GM18520 (cell line): ENCODE results near the gene PFN1.

Experiments used
- ATAC-seq: cut with Tn5 transposase; IDR thresholded peaks from one replicate; pipeline ENCODE4 v1.9.1; 2021; ENCODE audit not compliant: unreplicated experiment

The PFN1 gene

DNA sequence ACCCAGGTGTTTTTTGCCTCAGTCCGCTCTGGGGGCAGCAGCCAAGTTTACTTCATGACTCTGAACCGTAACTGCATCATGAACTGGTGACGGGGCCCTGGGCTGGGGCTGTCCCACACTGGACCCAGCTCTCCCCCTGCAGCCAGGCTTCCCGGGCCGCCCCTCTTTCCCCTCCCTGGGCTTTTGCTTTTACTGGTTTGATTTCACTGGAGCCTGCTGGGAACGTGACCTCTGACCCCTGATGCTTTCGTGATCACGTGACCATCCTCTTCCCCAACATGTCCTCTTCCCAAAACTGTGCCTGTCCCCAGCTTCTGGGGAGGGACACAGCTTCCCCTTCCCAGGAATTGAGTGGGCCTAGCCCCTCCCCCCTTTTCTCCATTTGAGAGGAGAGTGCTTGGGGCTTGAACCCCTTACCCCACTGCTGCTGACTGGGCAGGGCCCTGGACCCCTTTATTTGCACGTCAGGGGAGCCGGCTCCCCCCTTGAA is 51.1 kb downstream of the PFN1 start:
- no peak for ATAC-seq

- ATAC-seq, result no peak
Measured at GRCh38 chr17:4896332-4897197, 51.8 kb downstream of the PFN1 start.

DNA sequence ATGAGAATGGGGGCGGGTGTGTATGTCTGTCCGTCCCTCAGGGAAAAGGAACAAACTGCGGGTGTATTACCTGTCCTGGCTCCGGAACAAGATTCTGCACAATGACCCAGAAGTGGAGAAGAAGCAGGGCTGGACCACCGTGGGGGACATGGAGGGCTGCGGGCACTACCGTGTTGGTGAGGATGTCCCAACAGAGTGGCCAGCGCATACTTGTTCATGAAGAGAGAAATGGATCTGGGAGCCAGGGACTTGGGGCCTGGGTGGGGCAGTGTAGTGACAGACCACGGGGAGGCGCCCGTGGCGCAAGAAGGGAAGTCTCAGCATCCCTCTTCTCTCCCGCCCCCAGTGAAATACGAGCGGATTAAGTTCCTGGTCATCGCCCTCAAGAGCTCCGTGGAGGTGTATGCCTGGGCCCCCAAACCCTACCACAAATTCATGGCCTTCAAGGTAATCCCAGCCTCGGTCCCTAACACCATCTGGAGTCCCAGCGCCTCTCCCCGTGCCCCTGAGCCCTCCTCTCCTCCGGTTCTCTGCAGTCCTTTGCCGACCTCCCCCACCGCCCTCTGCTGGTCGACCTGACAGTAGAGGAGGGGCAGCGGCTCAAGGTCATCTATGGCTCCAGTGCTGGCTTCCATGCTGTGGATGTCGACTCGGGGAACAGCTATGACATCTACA is 52.5 kb downstream of the PFN1 start:
- no peak for ATAC-seq
